Mesendoderm (in vitro differentiated cells): ENCODE results near the gene RFX1.

Source experiments
- DNase-seq: peaks from one replicate; pipeline ENCODE4 v3.0.0; 2013
- H2AK5ac ChIP-seq: 2 replicates; pipeline ENCODE4 v1.6.1; 2013; ENCODE audit warnings: low read length, inconsistent platforms
- H2BK120ac ChIP-seq: 2 replicates; pipeline ENCODE4 v1.6.1; 2013; ENCODE audit warnings: low read depth, mild to moderate bottlenecking, low read length, moderate library complexity, mixed read lengths
- H2BK15ac ChIP-seq: replicated peaks from 2 replicates; pipeline ENCODE4 v1.6.1; 2013; ENCODE audit warnings: low read depth, mild to moderate bottlenecking, moderate library complexity
- H2BK5ac ChIP-seq: 2 replicates; pipeline ENCODE4 v1.6.1; 2013; ENCODE audit warnings: low read length, inconsistent platforms
- H3K18ac ChIP-seq: 2 replicates; pipeline ENCODE4 v1.6.1; 2013; ENCODE audit warnings: mild to moderate bottlenecking, low read length, mixed read lengths
- H3K23ac ChIP-seq: one replicate; pipeline ENCODE4 v1.6.1; 2013; ENCODE audit warnings: low read length
- H3K27ac ChIP-seq: 2 replicates; pipeline ENCODE4 v1.5.1; 2013; ENCODE audit warnings: low read depth, mild to moderate bottlenecking, inconsistent platforms, low read length, moderate library complexity
- H3K27me3 ChIP-seq: 2 replicates; pipeline ENCODE4 v1.6.1; 2013; ENCODE audit warnings: low read length, control low read depth, mild to moderate bottlenecking, inconsistent platforms; ENCODE audit not compliant: insufficient read depth, poor library complexity
- H3K36me3 ChIP-seq: 2 replicates; pipeline ENCODE4 v1.6.1; 2013; ENCODE audit warnings: low read length, inconsistent platforms; ENCODE audit not compliant: control insufficient read depth, insufficient read depth
- H3K4ac ChIP-seq: one replicate; pipeline ENCODE4 v1.6.1; 2013; ENCODE audit warnings: low read depth, mild to moderate bottlenecking, low read length, moderate library complexity
- H3K4me1 ChIP-seq: 2 replicates; pipeline ENCODE4 v1.6.1; 2013; ENCODE audit warnings: low read depth, low read length, inconsistent platforms; ENCODE audit not compliant: control insufficient read depth
- H3K4me2 ChIP-seq: 2 replicates; pipeline ENCODE4 v1.6.1; 2013; ENCODE audit warnings: low read length
- H3K4me3 ChIP-seq: 2 replicates; pipeline ENCODE4 v1.5.1; 2013; ENCODE audit warnings: mild to moderate bottlenecking, low read length
- H3K56ac ChIP-seq: one replicate; pipeline ENCODE4 v1.6.1; 2013; ENCODE audit warnings: low read length
- H3K79me1 ChIP-seq: 2 replicates; pipeline ENCODE4 v1.6.1; 2013; ENCODE audit warnings: low read length, inconsistent platforms
- H3K79me2 ChIP-seq: 2 replicates; pipeline ENCODE4 v1.6.1; 2013; ENCODE audit warnings: mild to moderate bottlenecking, low read length; ENCODE audit not compliant: control insufficient read depth, insufficient read depth
- H3K9ac ChIP-seq: 2 replicates; pipeline ENCODE4 v1.6.1; 2013; ENCODE audit warnings: low read length, inconsistent platforms
- H4K5ac ChIP-seq: one replicate; pipeline ENCODE4 v1.6.1; 2013; ENCODE audit warnings: low read length
- H4K8ac ChIP-seq: one replicate; pipeline ENCODE4 v1.6.1; 2013; ENCODE audit warnings: low read depth, mild to moderate bottlenecking, control low read depth, low read length, moderate library complexity
- WGBS: extraction: QIAGEN DNeasy Blood & Tissue Kit; methylation state at CpG from one replicate; pipeline ENCODE4 v1.1.7; 2013; ENCODE audit warnings: low lambda C conversion rate, missing lambda C conversion rate; ENCODE audit not compliant: insufficient coverage; ENCODE audit errors: extremely low coverage; 5-methylcytosine and 5-hydroxymethylcytosine counted together

Gene RFX1

GRCh38 chr19:13978351-13979243 is 27.5 kb downstream of the RFX1 start:
- peak overlapping the region; percentile 87 for H3K56ac ChIP-seq
- H3K36me3 ChIP-seq = no peaks in the 10 kb centered on the region
- DNase-seq = peak; percentile 98
- no peaks in the 10 kb centered on the region for H3K79me2 ChIP-seq
- H4K5ac ChIP-seq = no peak overlapping the region
- peak overlapping the region; percentile 82 for H3K18ac ChIP-seq
- H4K8ac ChIP-seq = no peak overlapping the region
- H3K27me3 ChIP-seq = no peaks in the 10 kb centered on the region
- H2BK5ac ChIP-seq = no peak overlapping the region
- no CpG with 5 or more reads among the region's 74 CpGs for WGBS
- H3K4me3 ChIP-seq = peak overlapping the region; percentile 23
- H2BK15ac ChIP-seq = no peak overlapping the region
- peak overlapping the region; percentile 91 for H3K4ac ChIP-seq
- H2BK120ac ChIP-seq = no peak overlapping the region
- peak overlapping the region; percentile 78 for H3K4me2 ChIP-seq
- peak overlapping the region; percentile 80 for H3K27ac ChIP-seq
- H3K9ac ChIP-seq = peak overlapping the region; percentile 70
- H3K23ac ChIP-seq = no peak overlapping the region
- H3K4me1 ChIP-seq = peaks cover 3% of the 10 kb centered on the region
- H3K79me1 ChIP-seq = no peaks in the 10 kb centered on the region
- H2AK5ac ChIP-seq = no peak overlapping the region

GRCh38 chr19:13977803-13978202 is 28.3 kb downstream of the RFX1 start:
- Histone ChIP-seq H3K4me1 (peaks cover 3% of the 10 kb centered on the region), H3K27ac (peak overlapping the region; percentile 21)
- WGBS = no CpG with 5 or more reads among the region's 12 CpGs

GRCh38 chr19:13976446-13976845 is 29.7 kb downstream of the RFX1 start:
- Histone ChIP-seq H3K4ac (no peak overlapping the region), H2BK15ac (no peak overlapping the region), H3K27ac (no peak overlapping the region), H2BK5ac (no peak overlapping the region), H2BK120ac (no peak overlapping the region), H3K9ac (no peak overlapping the region), H3K27me3 (no peaks in the 10 kb centered on the region), H3K56ac (no peak overlapping the region), H4K5ac (no peak overlapping the region), H2AK5ac (no peak overlapping the region), H3K4me3 (no peak overlapping the region), H3K23ac (no peak overlapping the region), H3K4me2 (no peak overlapping the region), H3K36me3 (no peaks in the 10 kb centered on the region), H3K79me2 (no peaks in the 10 kb centered on the region), H3K4me1 (peaks cover 3% of the 10 kb centered on the region), H4K8ac (no peak overlapping the region), H3K79me1 (no peaks in the 10 kb centered on the region), H3K18ac (no peak overlapping the region)
- no CpG with 5 or more reads among the region's 12 CpGs for WGBS
- DNase-seq = no peak

More at GRCh38 chr19:13977803-13978202, 28.3 kb downstream of the RFX1 start:
- Histone ChIP-seq H3K23ac (no peak overlapping the region), H3K27me3 (no peaks in the 10 kb centered on the region), H4K5ac (no peak overlapping the region), H2BK120ac (no peak overlapping the region), H3K36me3 (no peaks in the 10 kb centered on the region), H4K8ac (no peak overlapping the region), H3K4ac (peak overlapping the region; percentile 17), H3K4me3 (no peak overlapping the region), H3K9ac (peak overlapping the region; percentile 66), H3K4me2 (no peak overlapping the region), H2BK15ac (no peak overlapping the region), H3K79me1 (no peaks in the 10 kb centered on the region), H3K18ac (peak overlapping the region; percentile 3), H3K56ac (peak overlapping the region; percentile 73), H2BK5ac (peak overlapping the region; percentile 45), H3K79me2 (no peaks in the 10 kb centered on the region), H2AK5ac (peak overlapping the region; percentile 82)
- no peak for DNase-seq

- Histone ChIP-seq H3K4ac (no peak overlapping the region), H3K27ac (no peak overlapping the region), H3K56ac (no peak overlapping the region), H4K8ac (no peak overlapping the region), H3K4me3 (no peak overlapping the region), H3K9ac (no peak overlapping the region), H2AK5ac (no peak overlapping the region), H3K79me1 (no peaks in the 10 kb centered on the region), H2BK5ac (no peak overlapping the region), H3K27me3 (no peaks in the 10 kb centered on the region), H3K36me3 (no peaks in the 10 kb centered on the region), H2BK15ac (no peak overlapping the region), H2BK120ac (no peak overlapping the region), H3K4me2 (no peak overlapping the region), H4K5ac (no peak overlapping the region), H3K23ac (no peak overlapping the region), H3K79me2 (no peaks in the 10 kb centered on the region), H3K4me1 (peaks cover 3% of the 10 kb centered on the region), H3K18ac (no peak overlapping the region)
- DNase-seq = no peak
- no CpG with 5 or more reads among the region's 11 CpGs for WGBS
Measured at GRCh38 chr19:13975870-13976269, 30.2 kb downstream of the RFX1 start.

GRCh38 chr19:13974073-13974472 is 32.0 kb downstream of the RFX1 start:
- Histone ChIP-seq H2BK15ac (no peak overlapping the region), H3K23ac (no peak overlapping the region), H3K4me3 (no peak overlapping the region), H4K8ac (no peak overlapping the region), H3K56ac (peak overlapping the region; percentile 49), H3K4me1 (peaks cover 3% of the 10 kb centered on the region), H3K4me2 (no peak overlapping the region), H3K4ac (no peak overlapping the region), H2AK5ac (no peak overlapping the region), H3K27ac (no peak overlapping the region), H4K5ac (no peak overlapping the region), H3K27me3 (no peaks in the 10 kb centered on the region), H2BK5ac (no peak overlapping the region), H3K9ac (no peak overlapping the region), H3K79me1 (no peaks in the 10 kb centered on the region), H3K36me3 (peaks cover 1% of the 10 kb centered on the region), H3K79me2 (no peaks in the 10 kb centered on the region), H3K18ac (no peak overlapping the region), H2BK120ac (no peak overlapping the region)
- peak; percentile 96 for DNase-seq
- no CpG with 5 or more reads among the region's 12 CpGs for WGBS
